Loucy (cell line): ENCODE measurements around the gene SLC25A18.

Source experiments
- H2AFZ ChIP-seq: fragments of 200-600 bp; sonication (generic); 2 replicates; pipeline ENCODE4 v1.6.0; 2016; ENCODE audit warnings: antibody characterized with exemption, mild to moderate bottlenecking, low read length, moderate library complexity
- H3F3A ChIP-seq: fragments of 200-600 bp; 2 replicates; pipeline ENCODE4 v1.6.0; 2016; ENCODE audit warnings: antibody characterized with exemption, low read depth, mild to moderate bottlenecking
- H3K27me3 ChIP-seq: fragments of 200-600 bp; sonication (generic); 2 replicates; pipeline ENCODE4 v1.6.1; 2014; ENCODE audit warnings: low read length, mild to moderate bottlenecking; ENCODE audit not compliant: insufficient read depth, poor library complexity, severe bottlenecking
- H3K36me3 ChIP-seq: fragments of 200-600 bp; sonication (generic); 2 replicates; pipeline ENCODE4 v1.6.1; 2016; ENCODE audit warnings: low read length; ENCODE audit not compliant: insufficient read depth
- H3K4me1 ChIP-seq: fragments of 200-600 bp; sonication (generic); 2 replicates; pipeline ENCODE4 v1.5.1; 2014; ENCODE audit warnings: low read length, mild to moderate bottlenecking; ENCODE audit not compliant: insufficient read depth, poor library complexity, severe bottlenecking
- H3K4me2 ChIP-seq: fragments of 200-600 bp; sonication (generic); 2 replicates; pipeline ENCODE4 v1.6.0; 2014; ENCODE audit warnings: antibody characterized with exemption, low read length, low read depth, mild to moderate bottlenecking; ENCODE audit not compliant: poor library complexity, severe bottlenecking
- H3K4me3 ChIP-seq: fragments of 200-600 bp; sonication (generic); 2 replicates; pipeline ENCODE4 v1.5.1; 2014; ENCODE audit warnings: low read length, mild to moderate bottlenecking, mixed read lengths; ENCODE audit not compliant: poor library complexity, severe bottlenecking
- H3K79me2 ChIP-seq: fragments of 200-600 bp; sonication (generic); 2 replicates; pipeline ENCODE4 v1.6.1; 2014; ENCODE audit warnings: low read length; ENCODE audit not compliant: insufficient read depth
- H3K9ac ChIP-seq: fragments of 200-600 bp; sonication (generic); 2 replicates; pipeline ENCODE4 v1.6.0; 2014; ENCODE audit warnings: mild to moderate bottlenecking, low read depth, low read length, moderate library complexity; ENCODE audit not compliant: poor library complexity, severe bottlenecking
- H3K9me2 ChIP-seq: fragments of 200-600 bp; sonication (generic); replicated peaks from 2 replicates; pipeline ENCODE4 v1.6.1; 2016; ENCODE audit warnings: low read depth, low read length, mixed read lengths
- H3K9me3 ChIP-seq: fragments of 200-600 bp; sonication (generic); 2 replicates; pipeline ENCODE4 v1.6.1; 2014; ENCODE audit warnings: mild to moderate bottlenecking, antibody characterized with exemption, low read length, low read depth; ENCODE audit not compliant: insufficient read depth
- H4K20me1 ChIP-seq: fragments of 200-600 bp; sonication (generic); 2 replicates; pipeline ENCODE4 v1.6.0; 2014; ENCODE audit warnings: antibody characterized with exemption, low read length, mild to moderate bottlenecking; ENCODE audit not compliant: insufficient read depth, poor library complexity, severe bottlenecking
- CTCF ChIP-seq: fragments of 200-600 bp; sonication (generic); conservative IDR thresholded peaks from 2 replicates; pipeline ENCODE4 v1.5.1; 2014; ENCODE audit warnings: mild to moderate bottlenecking, antibody characterized with exemption, low read length
- EZH2phosphoT487 ChIP-seq: fragments of 200-600 bp; IDR thresholded peaks from 2 replicates; pipeline ENCODE4 v1.6.1; 2018; ENCODE audit warnings: antibody characterized with exemption, mild to moderate bottlenecking, moderate library complexity, borderline replicate concordance

Gene SLC25A18

GRCh38 chr22:17596226-17596625 is 32.9 kb downstream of the SLC25A18 start:
- TF ChIP-seq EZH2phosphoT487 (no peak), CTCF (no peak)
- Histone ChIP-seq H4K20me1 (no peaks in the 10 kb centered on the region), H3K9me3 (no peaks in the 10 kb centered on the region), H3K4me1 (no peaks in the 10 kb centered on the region), H3K4me2 (no peak overlapping the region), H3K36me3 (peaks cover 83% of the 10 kb centered on the region; the same call in 1 of the 2 replicates), H2AFZ (no peak overlapping the region), H3K27me3 (no peaks in the 10 kb centered on the region), H3F3A (no peaks in the 10 kb centered on the region), H3K4me3 (no peak overlapping the region), H3K9me2 (no peaks in the 10 kb centered on the region), H3K79me2 (no peaks in the 10 kb centered on the region), H3K9ac (no peak overlapping the region)

GRCh38 chr22:17597217-17597616 is 33.9 kb downstream of the SLC25A18 start:
- TF ChIP-seq CTCF: no peak
- TF ChIP-seq EZH2phosphoT487: no peak
- Histone ChIP-seq H3K79me2 (no peaks in the 10 kb centered on the region), H3F3A (no peaks in the 10 kb centered on the region), H3K9me2 (no peaks in the 10 kb centered on the region), H3K27me3 (no peaks in the 10 kb centered on the region), H3K9me3 (no peaks in the 10 kb centered on the region), H3K9ac (no peak overlapping the region), H3K4me2 (no peak overlapping the region), H3K36me3 (peaks cover 75% of the 10 kb centered on the region; the same call in 1 of the 2 replicates), H4K20me1 (no peaks in the 10 kb centered on the region), H3K4me3 (no peak overlapping the region), H2AFZ (no peak overlapping the region), H3K4me1 (no peaks in the 10 kb centered on the region)

- no peaks in the 10 kb centered on the region for H3K4me1 ChIP-seq
- no peak overlapping the region for H3K4me2 ChIP-seq
- no peaks in the 10 kb centered on the region for H3F3A ChIP-seq
- no peaks in the 10 kb centered on the region for H3K9me2 ChIP-seq
- H3K9me3 ChIP-seq: no peaks in the 10 kb centered on the region
- no peak overlapping the region for H3K9ac ChIP-seq
- no peaks in the 10 kb centered on the region for H4K20me1 ChIP-seq
- H3K36me3 ChIP-seq: peaks cover 65% of the 10 kb centered on the region; the same call in 1 of the 2 replicates
- H3K4me3 ChIP-seq: no peak overlapping the region
- H3K79me2 ChIP-seq: peaks cover 2% of the 10 kb centered on the region; the same call in 1 of the 2 replicates
- TF ChIP-seq EZH2phosphoT487: no peak
- no peak for TF ChIP-seq CTCF
- no peak overlapping the region for H2AFZ ChIP-seq
- no peaks in the 10 kb centered on the region for H3K27me3 ChIP-seq
Measured at GRCh38 chr22:17598318-17598717, 35.0 kb downstream of the SLC25A18 start.
